SHP77 (cell line): ENCODE results near the gene GASK1A.
"Not testable (repeated sequence)": the region's sequence is repeated elsewhere in the genome, so short reads cannot be mapped to it uniquely, and the experiment has no call there.

ENCODE experiments used
- DNase-seq, 2 experiments: peaks; one replicate each; lab custom pipeline; 2025; lab: John Stamatoyannopoulos, UW

Gene GASK1A

DNA sequence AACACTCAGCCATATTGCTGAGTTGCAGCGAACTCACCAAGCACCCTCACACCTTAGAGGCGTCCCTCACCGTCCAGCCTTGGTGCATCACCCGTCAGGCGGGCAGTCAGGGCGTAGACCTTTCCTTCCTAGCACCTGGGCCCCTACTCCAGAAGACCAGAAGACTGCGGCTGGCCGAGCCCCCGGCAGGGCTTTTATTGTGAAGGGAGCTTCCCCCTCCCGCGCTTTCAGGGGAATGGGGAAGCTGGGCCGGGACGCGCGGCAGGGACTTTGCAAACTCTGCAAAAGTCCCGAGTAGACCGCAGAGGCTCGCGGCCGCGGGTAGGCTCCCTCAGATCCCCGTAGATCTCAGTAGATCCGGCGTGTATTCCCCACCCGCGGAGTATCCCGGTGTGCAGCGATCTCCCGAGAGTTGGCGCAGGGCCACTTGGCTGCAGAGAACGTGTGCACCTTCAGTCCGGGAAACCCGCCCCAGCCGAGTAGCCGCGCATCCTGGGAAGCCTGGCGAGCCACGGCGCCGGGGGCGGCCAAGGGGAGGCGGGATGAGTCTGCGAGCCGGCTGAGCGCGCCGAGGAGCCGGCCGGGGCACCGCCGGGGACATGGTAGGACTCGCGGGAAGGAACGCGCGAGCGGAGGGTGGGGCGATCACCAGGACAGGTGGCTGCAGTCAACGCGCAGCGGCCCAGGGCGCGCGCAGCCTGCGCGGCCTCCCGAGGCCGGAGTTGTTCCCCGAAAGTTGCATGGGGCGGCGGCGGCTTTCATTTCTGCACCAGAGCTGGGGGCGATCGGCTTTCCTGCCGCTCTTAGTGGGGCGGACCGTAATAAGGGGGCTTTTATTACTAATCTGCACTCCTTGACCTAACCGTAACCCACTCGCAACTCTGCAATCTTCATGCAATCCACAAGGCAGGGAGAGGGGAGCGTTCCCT is at the start of gene GASK1A:
TSS of gene GASK1A (plus strand) at position 268 of the 929 bp plus-strand sequence. CDS start at position 600, 332 bp downstream.
- no peak for DNase-seq

DNA sequence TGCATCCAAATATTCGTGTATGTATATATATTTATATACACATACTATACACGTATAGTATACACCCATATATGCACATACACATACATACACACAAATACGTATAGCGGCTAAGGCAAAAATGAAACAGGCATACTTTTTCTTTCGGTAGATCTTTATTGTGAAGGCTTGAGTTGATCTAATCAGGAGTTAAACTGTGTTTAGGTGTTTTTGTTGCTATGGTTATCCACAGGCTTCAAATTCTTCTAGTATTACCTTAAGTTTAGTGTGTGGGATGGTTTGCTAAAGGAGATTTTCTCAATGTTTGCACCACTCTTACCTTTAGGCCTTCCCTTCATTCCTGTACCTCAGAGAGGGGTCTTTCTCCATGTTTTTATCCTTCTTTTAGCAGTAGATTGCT is 45.0 kb upstream of the GASK1A start:
- DNase-seq, result no peak

DNA sequence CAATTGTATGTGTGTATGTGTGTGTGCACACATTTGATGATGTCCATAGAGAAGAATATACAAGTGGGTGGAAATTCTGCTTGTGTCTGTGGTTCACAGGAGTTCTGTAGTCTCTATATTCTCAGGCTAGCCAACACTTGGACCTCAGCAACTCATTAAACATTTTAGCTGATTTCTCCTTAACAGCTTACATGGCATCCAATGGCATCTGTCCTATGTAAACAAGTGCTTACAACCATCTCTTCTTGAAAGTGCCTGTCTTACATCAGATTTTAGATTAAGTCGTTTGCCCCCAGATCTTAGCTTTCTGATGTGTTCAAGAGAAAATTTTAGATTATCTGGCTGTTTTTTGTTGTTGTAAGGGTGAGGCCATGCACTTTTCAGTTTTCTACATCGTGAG is 44.2 kb upstream of the GASK1A start:
- no peak for DNase-seq

DNA sequence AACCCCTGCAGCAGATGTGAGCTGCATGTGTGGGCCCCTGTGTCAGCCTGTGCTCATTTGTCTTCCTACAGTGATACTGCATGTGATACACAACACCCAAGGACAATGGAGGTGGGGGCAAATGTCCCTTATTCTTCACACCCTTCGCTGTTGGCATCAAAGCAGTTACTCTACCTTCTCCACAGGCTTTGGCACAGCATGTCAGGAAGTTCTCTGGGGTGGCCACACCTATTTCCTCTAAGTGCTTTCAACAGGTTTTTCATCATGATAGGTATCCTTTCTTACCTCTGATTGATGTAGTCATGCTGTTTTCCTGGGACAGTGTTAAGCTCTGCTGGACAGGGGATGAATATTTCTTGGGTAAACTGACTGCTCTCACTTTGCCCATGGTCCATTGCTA is 43.6 kb upstream of the GASK1A start:
- no peak for DNase-seq

DNA sequence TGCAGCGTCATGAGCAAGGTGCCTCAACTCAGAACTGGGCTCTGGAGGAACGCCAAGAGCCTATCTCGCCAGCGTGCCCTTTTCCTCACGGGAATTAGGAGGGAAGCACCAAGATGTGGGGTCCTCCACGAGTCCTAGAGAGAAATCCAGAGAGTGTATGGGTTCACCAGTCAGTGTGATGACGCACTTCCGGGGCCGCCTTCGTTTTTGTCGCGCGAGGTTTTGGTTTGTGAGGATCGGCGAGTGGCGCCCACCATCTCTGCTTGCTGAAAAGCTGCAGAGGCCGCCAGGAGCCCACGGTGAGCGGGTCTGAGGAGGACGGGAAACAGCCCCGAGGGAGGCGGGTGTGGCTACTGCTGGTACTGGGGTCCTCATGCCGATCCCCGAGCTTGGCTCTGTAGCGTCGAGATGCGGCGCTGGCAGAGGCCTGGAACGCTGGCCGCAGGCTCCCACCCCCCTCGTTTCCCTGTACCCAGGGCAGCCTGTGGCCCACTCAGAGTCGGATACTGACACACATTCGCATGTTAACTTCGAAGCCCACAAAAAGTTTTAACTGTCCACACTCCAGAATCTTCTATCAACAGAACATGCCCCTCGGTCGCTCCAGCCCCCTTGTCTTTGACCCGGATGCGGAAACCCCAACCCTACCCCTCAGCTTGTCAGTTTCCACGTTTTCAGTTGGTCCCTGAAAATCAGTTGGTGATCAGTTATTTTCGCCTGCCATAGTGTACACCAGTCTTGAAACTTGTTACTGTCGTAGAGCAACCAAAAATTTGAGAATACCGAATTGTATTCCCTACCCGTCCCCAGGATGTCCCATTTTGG is 42.7 kb upstream of the GASK1A start:
- DNase-seq, result no peak

DNA sequence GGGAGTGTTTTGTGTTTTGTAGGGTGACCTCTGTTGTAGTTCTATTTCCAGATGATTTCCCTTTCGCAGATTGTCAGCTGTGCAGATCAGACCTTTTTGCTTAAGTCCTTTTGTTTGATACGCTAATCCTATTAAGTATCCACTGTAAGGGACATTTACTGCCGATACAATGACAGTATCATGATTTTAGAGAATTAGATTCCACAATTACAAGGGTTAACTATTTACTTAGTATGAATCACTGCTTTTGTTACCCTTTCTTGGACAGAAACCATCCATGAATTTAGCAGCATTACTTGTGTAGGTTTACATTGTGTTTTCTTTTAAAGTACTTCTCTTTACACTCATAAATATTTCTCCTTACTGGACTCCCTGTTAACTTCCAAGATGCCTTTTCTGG is 41.8 kb upstream of the GASK1A start:
- DNase-seq, result no peak

DNA sequence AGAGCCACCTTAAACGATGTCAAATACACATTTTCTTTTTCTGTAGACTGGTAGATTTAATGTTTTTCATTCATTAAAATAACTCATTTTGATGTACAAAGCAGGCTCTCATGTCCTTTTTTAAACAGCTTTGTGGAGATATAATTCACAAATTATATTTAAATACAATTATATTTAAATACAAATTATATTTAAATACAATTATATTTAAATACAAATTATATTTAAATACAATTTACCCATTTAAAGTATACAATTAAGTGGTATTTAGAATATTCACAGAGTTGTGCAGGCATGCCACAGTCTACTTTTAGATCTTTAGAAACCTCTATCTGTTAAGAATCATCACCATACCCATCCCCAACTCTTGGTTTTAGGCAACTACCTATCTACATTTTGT is 36.4 kb upstream of the GASK1A start:
- no peak for DNase-seq

DNA sequence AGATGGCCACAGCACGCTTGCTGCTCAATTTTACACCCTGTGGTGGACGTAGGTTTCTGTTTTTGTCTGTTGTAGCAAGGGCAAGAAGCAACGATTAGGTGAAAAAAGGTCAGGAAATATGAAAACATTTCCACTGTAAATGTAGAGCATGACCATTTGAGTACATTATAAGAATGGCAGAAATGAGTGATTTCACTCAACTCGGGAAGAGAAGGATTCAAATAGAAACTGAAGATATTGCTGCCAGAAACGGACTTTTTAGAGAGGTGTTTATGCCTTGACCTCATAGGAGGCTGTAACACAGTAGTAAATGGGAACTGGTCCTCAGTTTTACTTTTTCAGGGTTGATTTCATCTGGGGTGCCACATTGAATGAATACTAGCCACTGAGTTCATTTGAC is 33.1 kb upstream of the GASK1A start:
- DNase-seq, result no peak

DNA sequence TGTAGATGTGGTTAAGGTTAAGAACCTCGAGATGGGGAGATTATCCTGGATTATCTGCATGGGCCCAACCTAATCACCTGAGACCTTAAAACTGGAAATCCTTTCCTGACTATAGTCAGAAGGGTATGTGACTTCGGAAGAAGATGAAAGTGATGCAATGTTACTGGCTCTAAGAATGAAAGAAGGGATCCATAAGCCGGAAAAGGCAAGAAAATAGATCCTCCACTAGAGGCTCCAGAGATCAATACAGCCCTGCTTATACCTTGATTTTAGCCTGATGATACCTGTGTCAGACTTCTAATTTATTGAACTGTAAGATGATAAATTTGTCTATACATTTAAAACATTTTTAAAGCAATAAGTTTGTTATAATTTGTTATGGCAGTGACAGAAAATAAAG is 21.5 kb upstream of the GASK1A start:
- DNase-seq, result no peak

DNA sequence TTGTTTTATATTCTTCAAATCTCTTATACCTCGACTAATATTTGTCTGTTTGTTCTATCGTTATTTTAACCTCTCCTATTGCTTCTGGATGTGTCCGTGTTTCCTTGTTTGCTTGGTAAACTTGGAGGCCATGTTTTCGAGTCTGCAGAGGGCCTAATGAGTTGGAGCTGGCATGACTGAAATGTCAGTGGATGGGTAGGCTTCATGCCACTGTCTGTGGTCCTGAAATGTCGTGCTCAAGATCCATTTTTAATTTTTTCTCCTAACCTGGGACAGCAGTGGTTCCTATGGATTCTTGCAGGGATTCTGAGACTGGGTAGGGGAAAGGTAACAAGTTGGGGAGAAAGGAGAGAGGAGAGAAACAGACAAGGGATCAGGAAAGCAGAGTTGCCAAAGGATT is 18.8 kb upstream of the GASK1A start:
- no peak for DNase-seq

DNA sequence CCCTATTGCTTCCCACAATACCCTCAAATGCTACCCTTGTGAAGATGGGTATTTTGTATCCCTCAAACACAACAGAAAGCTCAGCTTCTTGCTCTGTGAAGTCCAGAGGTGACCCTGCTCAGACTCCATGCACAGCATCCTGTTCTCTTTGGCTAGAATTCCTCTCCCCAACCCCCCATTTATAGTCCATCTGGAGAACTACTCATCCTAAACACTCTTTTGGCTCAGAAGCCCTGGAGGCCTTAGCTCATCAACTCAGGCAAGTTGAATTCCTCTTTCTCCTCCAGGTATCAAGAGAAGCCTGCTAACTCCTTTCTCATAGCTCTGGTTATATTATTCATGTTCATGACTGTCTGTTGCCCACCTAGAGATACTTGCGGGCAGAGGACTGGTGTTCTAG is 18.3 kb upstream of the GASK1A start:
- no peak for DNase-seq

DNA sequence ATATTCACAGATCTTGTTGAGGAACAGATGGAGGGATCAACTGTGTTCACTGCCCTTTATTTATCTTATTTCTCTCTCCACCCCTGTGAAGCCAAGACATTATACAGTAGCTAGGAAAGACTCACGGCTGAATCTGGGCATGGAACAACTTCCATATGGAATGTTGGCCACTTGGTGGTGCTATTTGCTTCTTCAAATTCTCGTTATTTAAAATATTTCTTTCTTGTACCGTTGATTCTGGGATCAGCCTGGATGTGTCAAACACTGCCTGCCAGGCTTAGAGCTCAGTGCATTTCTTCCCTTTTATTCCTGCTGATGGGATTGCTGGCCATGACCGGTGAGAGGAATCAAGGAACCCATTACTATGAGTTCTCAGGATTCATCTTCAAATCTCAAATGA is 17.5 kb upstream of the GASK1A start:
- DNase-seq, result peak; percentile 46 to 52

DNA sequence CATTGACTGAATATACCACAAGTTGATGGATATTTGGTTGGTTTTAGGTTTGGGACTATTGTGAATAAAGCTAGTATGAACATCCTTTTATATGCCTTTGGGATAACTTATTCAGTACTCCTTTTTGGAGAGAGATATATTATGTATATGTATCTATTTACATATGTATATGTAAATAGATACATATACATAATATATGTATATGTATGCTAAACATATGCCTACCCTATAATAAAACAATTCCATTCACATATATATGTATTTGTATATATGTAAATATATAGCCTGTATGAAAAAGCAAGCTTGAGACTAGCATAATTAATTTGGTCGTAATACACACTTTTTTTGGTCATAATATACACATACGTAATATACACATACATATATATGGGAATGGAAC is 15.8 kb upstream of the GASK1A start:
- no peak for DNase-seq

DNA sequence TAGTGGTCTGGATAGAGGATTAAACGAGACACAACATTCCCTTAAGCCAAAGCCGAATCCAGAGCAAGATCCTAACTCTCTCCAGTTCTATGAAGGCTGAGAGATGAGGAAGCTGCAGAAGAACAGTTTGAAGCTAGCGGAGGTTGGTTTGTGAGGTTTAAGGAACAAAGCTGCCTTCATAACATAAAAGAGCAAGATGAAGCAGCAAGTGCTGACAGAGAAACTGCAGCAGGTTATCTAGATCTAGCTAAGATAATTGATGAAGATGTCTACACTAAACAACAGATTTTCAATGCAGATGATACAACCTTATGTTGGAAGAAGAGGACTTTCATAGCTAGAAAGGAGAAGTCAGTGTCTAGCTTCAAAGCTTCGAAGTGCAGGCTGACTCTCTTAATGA is 14.8 kb upstream of the GASK1A start:
- DNase-seq, result no peak

DNA sequence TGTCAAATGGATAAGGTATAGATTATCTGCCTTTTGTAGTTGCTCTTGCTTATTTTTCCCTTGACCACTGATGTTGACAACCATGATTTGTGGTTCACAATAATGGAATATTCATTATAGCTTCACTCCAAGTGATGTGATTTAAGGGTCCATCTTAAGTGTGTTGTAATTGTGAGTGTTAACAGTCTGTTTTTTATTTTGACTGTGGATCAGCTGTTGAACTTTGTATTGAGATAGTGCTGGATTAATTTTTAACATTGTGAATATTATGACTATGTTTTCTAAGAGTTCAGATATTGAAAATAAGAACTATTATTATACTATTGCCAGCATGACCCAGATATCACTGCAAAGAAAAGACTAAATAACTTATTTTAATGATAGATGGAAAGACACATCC is 8.6 kb upstream of the GASK1A start:
- no peak for DNase-seq

DNA sequence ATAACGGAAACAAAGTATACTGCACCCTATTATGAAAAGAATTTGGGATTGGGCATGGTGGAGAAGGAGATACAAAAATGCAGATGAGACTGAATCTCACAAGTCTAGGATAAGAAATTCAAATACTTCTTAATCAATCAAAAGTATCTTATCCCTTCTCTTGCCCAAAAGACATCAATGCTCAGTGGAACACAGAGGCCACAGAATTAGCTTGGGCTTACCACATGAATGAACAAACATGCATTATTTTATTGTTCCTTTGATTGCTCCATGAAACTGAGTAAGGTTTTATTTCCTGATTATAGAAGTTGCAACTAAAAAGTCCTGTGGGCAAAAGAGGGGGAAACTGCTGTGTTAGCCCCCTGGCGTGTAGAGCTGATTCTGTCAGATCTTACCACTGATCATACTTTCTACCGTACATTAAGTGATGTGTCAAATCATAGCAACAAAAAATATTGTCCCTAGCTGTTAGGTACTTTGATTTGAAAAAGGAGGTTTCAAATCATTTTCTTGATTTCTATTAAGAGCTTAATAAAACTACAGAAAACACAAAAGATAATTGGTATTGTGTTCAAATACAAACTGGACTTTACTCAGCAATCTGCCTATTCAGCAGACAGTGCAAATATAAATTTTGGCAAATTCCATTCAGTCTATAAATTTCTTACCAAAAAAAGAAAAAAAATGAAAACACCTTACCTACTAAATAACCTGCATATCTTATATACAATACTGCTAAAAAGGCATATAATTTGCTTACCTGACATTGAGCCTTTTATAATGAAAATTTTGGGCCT is 7.9 kb upstream of the GASK1A start:
- no peak for DNase-seq

DNA sequence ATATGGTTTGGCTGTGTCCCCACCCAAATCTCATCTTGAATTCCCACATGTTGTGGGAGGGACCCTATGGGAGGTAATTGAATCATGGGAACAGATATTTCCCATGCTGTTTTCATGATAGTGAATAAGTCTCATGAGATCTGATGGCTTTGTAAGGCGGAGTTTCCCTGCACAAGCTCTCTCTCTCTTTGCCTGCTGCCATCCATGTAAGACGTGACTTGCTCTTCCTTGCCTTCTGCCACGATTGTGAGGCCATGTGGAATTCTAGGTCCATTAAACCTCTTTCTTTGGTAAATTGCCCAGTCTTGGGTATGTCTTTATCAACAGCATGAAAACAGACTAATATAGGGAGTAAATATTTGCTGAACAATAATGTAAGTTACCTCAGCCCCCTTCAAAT is 4.2 kb upstream of the GASK1A start:
- DNase-seq, result not testable (repeated sequence)

DNA sequence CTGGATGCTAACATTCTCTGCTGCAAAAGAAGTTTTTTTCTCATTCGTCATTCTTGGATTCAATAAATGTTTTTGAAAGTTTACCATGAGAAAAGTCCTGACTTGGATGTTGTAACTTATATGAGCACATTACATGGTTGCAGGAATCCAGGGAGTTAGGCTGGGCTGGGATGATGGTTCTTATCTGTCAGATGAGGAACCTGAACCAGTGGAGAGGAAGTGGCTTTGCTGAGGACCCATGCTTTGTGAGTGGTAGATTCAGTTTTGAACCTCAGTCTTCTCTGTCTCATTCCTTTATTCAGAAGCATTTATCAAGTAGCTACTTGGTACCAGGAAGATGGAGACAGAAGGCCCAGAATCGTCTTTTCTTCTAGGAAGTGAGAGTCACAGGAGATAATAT is 3.7 kb upstream of the GASK1A start:
- no peak for DNase-seq

DNA sequence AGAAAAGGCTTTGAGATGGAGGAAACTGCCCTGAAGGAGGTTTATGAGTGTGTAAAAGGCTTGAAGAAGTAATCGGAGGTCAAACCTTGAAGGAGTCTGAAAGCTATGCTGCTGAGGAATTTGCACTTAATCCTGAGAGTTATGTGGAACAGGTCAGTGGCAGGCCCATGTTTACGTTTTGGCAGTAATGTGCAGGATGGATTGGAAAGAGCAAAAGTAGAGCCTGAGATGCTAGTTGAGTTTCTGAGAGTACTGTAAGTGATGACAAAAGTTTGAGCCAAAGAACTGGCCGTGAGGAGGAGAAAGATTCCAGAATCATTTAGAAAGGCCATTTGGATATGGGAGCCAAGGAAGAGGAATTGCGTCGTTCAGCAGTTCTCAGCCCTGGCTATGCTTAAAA is 3.2 kb upstream of the GASK1A start:
- DNase-seq, result no peak

DNA sequence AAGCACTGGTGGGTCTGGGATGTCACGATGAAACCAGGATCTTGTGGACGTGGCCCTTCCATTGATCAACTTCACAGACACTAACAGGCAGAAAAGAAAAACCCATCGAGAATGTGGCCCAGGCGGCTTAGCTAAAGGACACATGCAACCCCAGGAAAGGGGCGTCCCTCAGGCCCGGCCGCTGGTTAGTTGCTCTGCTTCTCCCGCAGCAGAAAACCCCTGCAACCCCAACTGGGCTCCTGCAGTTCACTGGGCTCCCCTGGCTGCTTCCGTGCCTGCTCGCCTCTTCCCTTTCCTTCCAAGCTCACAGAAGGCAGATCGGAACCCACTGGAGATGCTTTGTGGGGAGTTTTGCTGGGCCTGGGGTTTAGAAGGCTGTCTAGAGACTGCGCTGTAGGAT is 1.1 kb downstream of the GASK1A start:
- no peak for DNase-seq

DNA sequence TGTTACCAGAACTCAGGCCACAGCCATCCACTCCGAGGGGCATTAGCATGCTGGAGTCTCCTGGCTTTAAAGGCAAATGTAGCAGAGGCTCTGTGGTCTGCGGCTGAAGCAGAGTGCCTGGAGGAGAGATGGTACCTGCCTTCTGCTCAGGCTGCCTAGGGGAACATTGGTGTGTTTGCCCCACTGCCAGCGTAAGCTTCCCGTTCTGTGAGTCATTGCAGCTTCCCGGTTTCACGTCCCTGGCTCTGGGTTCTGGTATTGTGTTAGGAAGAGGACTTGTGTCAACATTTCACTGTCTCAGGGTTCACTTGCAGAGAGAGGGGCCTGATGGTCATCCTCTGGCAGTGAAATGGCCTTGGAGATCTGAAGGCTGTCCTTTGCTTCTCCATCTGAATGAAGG is 1.8 kb downstream of the GASK1A start:
- no peak for DNase-seq

DNA sequence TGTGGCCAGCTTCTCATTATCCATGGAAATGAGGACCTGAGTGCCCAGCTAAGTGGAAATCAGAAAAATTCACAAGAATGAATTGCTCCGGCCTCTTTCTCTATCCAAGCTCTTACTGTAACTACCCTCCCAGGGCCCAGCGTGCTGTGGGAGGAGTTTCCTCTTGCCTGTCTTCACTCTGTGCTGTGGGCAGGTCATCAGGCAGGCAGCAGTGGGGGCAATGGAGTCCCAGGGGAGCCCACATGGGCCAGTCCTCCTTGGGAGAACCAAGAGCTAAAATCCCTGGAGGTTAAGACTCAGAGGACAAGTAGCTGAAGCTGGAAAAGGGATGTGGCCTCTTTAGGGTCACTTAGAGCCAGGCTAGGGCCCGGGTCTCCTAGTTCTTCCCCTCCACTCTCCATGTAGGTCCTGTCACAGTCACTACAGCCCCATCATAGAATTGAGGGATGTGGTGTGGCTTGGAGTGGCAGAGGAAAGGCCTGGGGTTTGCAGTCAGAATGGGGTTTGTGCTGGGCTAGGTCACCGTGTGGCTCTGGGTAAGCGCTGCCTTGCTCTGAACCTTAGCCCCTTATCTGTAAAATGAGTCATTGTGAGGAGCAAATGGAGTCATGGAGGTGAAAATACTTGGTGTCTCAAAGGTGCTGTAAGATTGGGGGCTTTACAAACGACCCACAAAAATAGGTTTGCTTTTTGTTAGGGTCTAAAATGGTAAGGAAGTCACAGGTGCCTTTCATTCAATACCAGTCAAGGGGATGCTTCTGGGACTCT is 3.7 kb downstream of the GASK1A start:
- no peak for DNase-seq
